Gastrocnemius medialis (tissue), 4 donors: ENCODE results near the gene PTPRQ. TPM values are rescaled to one million over a fixed set of nuclear protein-coding genes. Genes with fewer than 3 reads are reported as not detected.

Experiments
- ATAC-seq, 2 donors: fragments of 150-250 bp; one replicate each; pipeline ENCODE4 v1.9.1; 2016
- DNase-seq, 2 donors: peaks; one replicate each; pipeline ENCODE4 v3.0.0-alpha.2; 2019
- H3K27ac ChIP-seq, 4 donors: fragments of 200-600 bp; sonication (generic); 1 replicate in 1 of 4; 2 replicates in 3 of 4; pipeline ENCODE4 v1.5.1; 2016 to 2018; ENCODE audit warnings: mild to moderate bottlenecking in 2 of 4, moderate library complexity in 1 of 4
- H3K27me3 ChIP-seq, 3 donors: fragments of 200-600 bp; sonication (generic) in 2 of 3; 1 replicate in 1 of 3; 2 replicates in 2 of 3; pipeline versions ENCODE4 v1.5.1 to v1.6.0; 2016 to 2019; ENCODE audit warnings: mild to moderate bottlenecking in 1 of 3, moderate library complexity in 1 of 3
- H3K36me3 ChIP-seq, 2 donors: fragments of 200-600 bp; sonication (generic) in 1 of 2; one replicate each; pipeline ENCODE4 v1.5.1; 2017 to 2018
- H3K4me1 ChIP-seq, 2 donors: fragments of 200-600 bp; sonication (generic) in 1 of 2; one replicate each; pipeline ENCODE4 v1.5.1; 2016 to 2017; ENCODE audit warnings: mild to moderate bottlenecking in 2 of 2
- H3K4me3 ChIP-seq, 4 donors: fragments of 200-600 bp; sonication (generic) in 3 of 4; 1 replicate in 1 of 4; 2 replicates in 3 of 4; pipeline ENCODE4 v1.5.1; 2016 to 2019; ENCODE audit warnings: mild to moderate bottlenecking in 2 of 4
- H3K9me3 ChIP-seq, 3 donors: fragments of 200-600 bp; sonication (generic) in 2 of 3; 1 replicate in 1 of 3; 2 replicates in 2 of 3; pipeline ENCODE4 v1.5.1; 2016 to 2019
- CTCF ChIP-seq, 5 experiments: fragments of 450-650 bp in 3 of 5; fragments of 200-600 bp in 2 of 5; sonication (generic) in 2 of 5; IDR thresholded peaks in 4 of 5; conservative IDR thresholded peaks in 1 of 5; 1 replicate in 4 of 5; 2 replicates in 1 of 5; pipeline ENCODE4 v1.5.1; 2016 to 2019; ENCODE audit warnings: antibody characterized with exemption in 5 of 5, mild to moderate bottlenecking in 3 of 5, moderate library complexity in 3 of 5
- POLR2A ChIP-seq, 2 donors: fragments of 450-650 bp; IDR thresholded peaks; one replicate each; pipeline ENCODE4 v1.6.1; 2017; ENCODE audit warnings: antibody characterized with exemption in 2 of 2, mild to moderate bottlenecking in 2 of 2, moderate library complexity in 2 of 2
- in situ Hi-C, 4 donors: fragments of 200-750 bp; cut with MboI; loops; one replicate each; pipeline versions ENCODE4 v1.15.0 to v1.8.0; 2017; ENCODE audit warnings: low sequenced_read_pairs in 4 of 4
- intact Hi-C: fragments of 100-400 bp; cut with DNase I; formaldehyde crosslinking; loops from one replicate; pipeline ENCODE4 v1.15.1; 2023; ENCODE audit warnings: low total_unique reads
- total RNA-seq, 4 donors: library from RNA; depleted of rRNA; stranded (reverse); fragments of >200 nt; gene quantifications; one replicate each; pipeline versions ENCODE4 v1.1.0 to v1.2.3, GENCODE V29; 2016

PTPRQ gene
- total RNA-seq, 4 donors from 2014 or later: 0.02 to 0.91 (median 0.46) TPM; not detected in 1

GRCh38 chr12:80690090-80690489, 246.1 kb downstream of the PTPRQ start:
- Histone ChIP-seq H3K27me3 (no peaks in the 10 kb centered on the region), H3K27ac (peak overlapping the region in 3 of 4 donors; percentile 71 to 92 (median 91)), H3K4me3 (no peak overlapping the region), H3K4me1 (peaks cover 21 to 28% of the 10 kb centered on the region in 2 donors), H3K9me3 (no peaks in the 10 kb centered on the region), H3K36me3 (no peaks in the 10 kb centered on the region)
- intact Hi-C loops: no loop called here
- DNase-seq (no peak), ATAC-seq (no peak)
- in situ Hi-C loops: no loop called here
- no peak for TF ChIP-seq CTCF (IDR thresholded peaks at IDR 0.05 in 4 of 5, conservative IDR thresholded peaks at IDR 0.05 in 1 of 5)
- TF ChIP-seq POLR2A (IDR thresholded peaks at IDR 0.05): no peak

- intact Hi-C loops (no loop called here), in situ Hi-C loops (no loop called here)
- Histone ChIP-seq H3K4me1 (peaks cover 20 to 28% of the 10 kb centered on the region in 2 donors), H3K9me3 (no peaks in the 10 kb centered on the region), H3K4me3 (no peak overlapping the region), H3K27ac (peak overlapping the region in 3 of 4 donors; percentile 71 to 92 (median 91)), H3K36me3 (no peaks in the 10 kb centered on the region), H3K27me3 (no peaks in the 10 kb centered on the region)
- no peak for DNase-seq
- ATAC-seq: no peak
- TF ChIP-seq CTCF (IDR thresholded peaks at IDR 0.05 in 4 of 5, conservative IDR thresholded peaks at IDR 0.05 in 1 of 5): no peak
- TF ChIP-seq POLR2A (IDR thresholded peaks at IDR 0.05): no peak
Observed at GRCh38 chr12:80690513-80690912, 246.5 kb downstream of the PTPRQ start.

- DNase-seq: peak; percentile 85 to 91
- Histone ChIP-seq H3K36me3 (no peaks in the 10 kb centered on the region), H3K4me1 (peaks cover 25 to 31% of the 10 kb centered on the region in 2 donors), H3K27me3 (no peaks in the 10 kb centered on the region), H3K9me3 (no peaks in the 10 kb centered on the region), H3K27ac (peak overlapping the region; percentile 61 to 92 (median 81)), H3K4me3 (no peak overlapping the region)
- intact Hi-C loops (loop anchor here (1.0 kb wide), 1 partner anchor 8 kb away; no protein-coding TSS in a partner anchor), in situ Hi-C loops (no loop called here)
- TF ChIP-seq CTCF (IDR thresholded peaks at IDR 0.05 in 4 of 5, conservative IDR thresholded peaks at IDR 0.05 in 1 of 5) (no peak), POLR2A (IDR thresholded peaks at IDR 0.05) (no peak)
- peak; percentile 100 for ATAC-seq
Observed at GRCh38 chr12:80692114-80692513, 248.1 kb downstream of the PTPRQ start.

- H3K4me3 ChIP-seq: peak overlapping the region; percentile 30 to 91 (median 42)
- peak overlapping the region; percentile 83 to 98 (median 92) for H3K27ac ChIP-seq
- peaks cover 31 to 43% of the 10 kb centered on the region in 2 donors for H3K4me1 ChIP-seq
- no peaks in the 10 kb centered on the region for H3K36me3 ChIP-seq
- H3K9me3 ChIP-seq: no peaks in the 10 kb centered on the region
- intact Hi-C loops: no loop called here
- TF ChIP-seq CTCF (IDR thresholded peaks at IDR 0.05 in 4 of 5, conservative IDR thresholded peaks at IDR 0.05 in 1 of 5) (no peak), POLR2A (IDR thresholded peaks at IDR 0.05) (no peak)
- no peak for ATAC-seq
- DNase-seq: no peak
- in situ Hi-C loops: no loop called here
- no peaks in the 10 kb centered on the region for H3K27me3 ChIP-seq
Observed at GRCh38 chr12:80697270-80697887, 253.3 kb downstream of the PTPRQ start.
